Endothelial cell of umbilical vein (primary cell): ENCODE measurements around the gene ALG5. TPM values are rescaled to one million over a fixed set of nuclear protein-coding genes. Genes with fewer than 3 reads are reported as not detected.

Experiments used
- BruUV-seq: library from RNA; stranded (reverse); fragments of 400-500 nt; replicated peaks from 2 replicates; lab custom pipeline; 2021; lab: Mats Ljungman, UMichigan
- CTCF ChIA-PET: fragments of 300-600, 350-600 bp; sonication (Branson Sonifier 250); formaldehyde crosslinking; loops from one replicate; lab custom pipeline; 2021; ENCODE audit warnings: antibody characterized with exemption, inconsistent platforms; lab: Charles Lee
- POLR2A ChIA-PET: fragments of 300-600, 350-600 bp; sonication (Branson Sonifier 250); formaldehyde crosslinking; loops from one replicate; lab custom pipeline; 2021; ENCODE audit warnings: antibody characterized with exemption, inconsistent platforms; lab: Charles Lee
- DNase-seq: peaks from one replicate; pipeline ENCODE4 v3.0.0-alpha.2; 2011; ENCODE audit warnings: low read depth, low spot score
- FAIRE-seq: peaks from 2 replicates; lab custom pipeline; 2011; peaks lifted over from hg19 to GRCh38; lab: Jason Lieb, UNC
- H2AFZ ChIP-seq: 2 replicates; pipeline ENCODE4 v1.6.0; 2012; ENCODE audit warnings: low read depth, low read length, control low read depth, inconsistent platforms
- H3K27ac ChIP-seq: 2 replicates; pipeline ENCODE4 v1.5.1; 2011; ENCODE audit warnings: low read depth, mild to moderate bottlenecking, control low read depth, low read length, moderate library complexity; ENCODE audit not compliant: insufficient read depth
- H3K27me3 ChIP-seq, 2 experiments: 2 replicates each; pipeline versions ENCODE4 v1.6.0 to v1.6.1; 2011; ENCODE audit warnings: low read length in 2 of 2, mixed read lengths in 1 of 2; ENCODE audit not compliant: control insufficient read depth in 2 of 2, insufficient read depth in 2 of 2
- H3K36me3 ChIP-seq, 2 experiments: 2 replicates in 1 of 2; 3 replicates in 1 of 2; pipeline ENCODE4 v1.5.1; 2011; ENCODE audit warnings: low read length in 2 of 2, mild to moderate bottlenecking in 1 of 2, moderate library complexity in 1 of 2; ENCODE audit not compliant: control insufficient read depth in 2 of 2, insufficient read depth in 2 of 2; ENCODE audit errors: extremely low read depth in 1 of 2
- H3K4me1 ChIP-seq: 3 replicates; pipeline ENCODE4 v1.5.1; 2011; ENCODE audit warnings: mild to moderate bottlenecking, low read length; ENCODE audit not compliant: control insufficient read depth, insufficient read depth; ENCODE audit errors: extremely low read depth
- H3K4me2 ChIP-seq: 2 replicates; pipeline ENCODE4 v1.6.1; 2011; ENCODE audit warnings: low read length, control low read depth, mixed read lengths; ENCODE audit not compliant: insufficient read depth
- H3K4me3 ChIP-seq, 3 experiments: fragments of 200-600 bp in 1 of 3; sonication (generic), shearing (Covaris generic) in 1 of 3; replicated peaks in 1 of 3; 2 replicates each; pipeline ENCODE4 v1.5.1; 2011 to 2016; ENCODE audit warnings: control low read depth in 3 of 3, low read length in 3 of 3, mild to moderate bottlenecking in 2 of 3, inconsistent platforms in 1 of 3, low read depth in 1 of 3, moderate library complexity in 1 of 3; ENCODE audit not compliant: insufficient read depth in 1 of 3
- H3K79me2 ChIP-seq: 2 replicates; pipeline ENCODE4 v1.6.0; 2012; ENCODE audit warnings: low read length, inconsistent platforms; ENCODE audit not compliant: control insufficient read depth, insufficient read depth
- H3K9ac ChIP-seq: replicated peaks from 2 replicates; pipeline ENCODE3; 2011; ENCODE audit warnings: low read length, control low read depth; ENCODE audit not compliant: insufficient read depth; ENCODE audit errors: extremely low read depth
- H3K9me1 ChIP-seq: replicated peaks from 3 replicates; pipeline ENCODE4 v1.6.0; 2011; ENCODE audit warnings: mild to moderate bottlenecking, low read length; ENCODE audit not compliant: control insufficient read depth, insufficient read depth; ENCODE audit errors: extremely low read depth
- H3K9me3 ChIP-seq: replicated peaks from 2 replicates; pipeline ENCODE4 v1.5.1; 2012; ENCODE audit warnings: low read length, inconsistent platforms; ENCODE audit not compliant: control insufficient read depth, insufficient read depth
- H4K20me1 ChIP-seq: replicated peaks from 2 replicates; pipeline ENCODE3; 2011; ENCODE audit warnings: mild to moderate bottlenecking, low read length; ENCODE audit not compliant: control insufficient read depth, insufficient read depth; ENCODE audit errors: extremely low read depth
- EZH2 ChIP-seq: IDR thresholded peaks from 2 replicates; pipeline ENCODE4 v1.6.1; 2012; ENCODE audit warnings: borderline replicate concordance, low read depth, mild to moderate bottlenecking, moderate library complexity, low read length, inconsistent platforms; ENCODE audit not compliant: severe bottlenecking
- FOS ChIP-seq: IDR thresholded peaks from 2 replicates; pipeline ENCODE4 v1.6.1; 2011; ENCODE audit warnings: mild to moderate bottlenecking, low read length, moderate library complexity, borderline replicate concordance; ENCODE audit not compliant: insufficient read depth
- GATA2 ChIP-seq: IDR thresholded peaks from 2 replicates; pipeline ENCODE4 v1.7.0; 2011; ENCODE audit warnings: low read depth, mild to moderate bottlenecking, moderate library complexity, mixed read lengths, low read length; ENCODE audit not compliant: insufficient read length, insufficient read depth
- JUN ChIP-seq: IDR thresholded peaks from 2 replicates; pipeline ENCODE4 v1.6.1; 2011; ENCODE audit warnings: borderline replicate concordance, low read depth; ENCODE audit not compliant: insufficient read length, insufficient read depth
- MAX ChIP-seq: IDR thresholded peaks from 2 replicates; pipeline ENCODE4 v1.6.1; 2011; ENCODE audit not compliant: insufficient read depth, insufficient read length
- MYC ChIP-seq: IDR thresholded peaks from one replicate; pipeline ENCODE4 v1.6.1; 2011; ENCODE audit warnings: mild to moderate bottlenecking, low read depth, low read length
- POLR2A ChIP-seq: IDR thresholded peaks from 2 replicates; pipeline ENCODE4 v1.6.1; 2012; ENCODE audit warnings: low read depth, mild to moderate bottlenecking, control low read depth, low read length
- POLR2AphosphoS5 ChIP-seq: IDR thresholded peaks from 2 replicates; pipeline ENCODE4 v1.6.1; 2012; ENCODE audit warnings: low read depth, mild to moderate bottlenecking, control low read depth, low read length, moderate library complexity; ENCODE audit not compliant: insufficient read depth
- dilution Hi-C: fragments of 300-500 bp; cut with MboI; formaldehyde crosslinking; loops from one replicate; pipeline ENCODE4 v1.15.0; 2019; ENCODE audit warnings: low sequenced_read_pairs; ENCODE audit not compliant: extremely low pct_ligation_motif_present
- intact Hi-C: fragments of 100-400 bp; cut with micrococcal nuclease; formaldehyde crosslinking; loops from one replicate; pipeline ENCODE4 v1.10.0; 2022
- polyA plus RNA-seq, 4 experiments: library from polyadenylated mRNA; depleted of rRNA in 3 of 4; stranded (reverse) in 3 of 4; unstranded in 1 of 4; fragments of >200 nt; gene quantifications; 2 replicates each; pipeline versions ENCODE4 v1.2.1 to v1.2.3, GENCODE V29; 2011 to 2012; ENCODE audit warnings: missing spikeins in 1 of 4
- total RNA-seq: library from RNA; stranded (reverse); gene quantifications from 2 replicates; pipeline ENCODE4 v1.2.3, GENCODE V29; 2021
- TF ChIP-seq, protein P1 (sequence below), 2 donors: IDR thresholded peaks; 1 replicate in 1 of 2; 2 replicates in 1 of 2; pipeline ENCODE4 v1.5.1; 2011; ENCODE audit warnings: low read length in 2 of 2, mild to moderate bottlenecking in 2 of 2, moderate library complexity in 2 of 2, control low read depth in 1 of 2, inconsistent platforms in 1 of 2, low read depth in 1 of 2; ENCODE audit not compliant: insufficient read depth in 1 of 2; ENCODE audit errors: extremely low read depth in 1 of 2

The ALG5 gene
- total and polyA plus RNA-seq, 2 donors (not counting 3 experiments of a cell fraction or from before 2014, with no cell fraction given) = 24.4 to 29.3 TPM

DNA sequence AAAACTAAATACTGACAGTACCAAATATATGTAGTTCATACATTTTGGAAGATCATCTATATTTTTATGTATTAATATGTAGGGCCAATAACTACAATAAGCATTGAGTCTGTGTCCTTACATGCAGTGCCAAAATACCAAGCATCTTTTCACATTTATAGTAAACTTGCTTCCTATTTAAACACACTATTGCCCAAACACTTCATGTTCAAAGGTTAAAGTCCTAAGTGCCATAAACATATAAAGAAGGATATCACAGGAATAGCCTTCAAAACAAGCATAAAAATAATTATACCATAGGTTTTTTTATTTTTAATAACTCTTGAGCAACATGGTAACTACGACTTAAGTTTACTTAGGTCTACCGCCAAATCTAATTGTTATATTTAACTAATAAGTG lies 28.5 kb upstream of the ALG5 start:
- H3K4me2 ChIP-seq = peak overlapping the region; percentile 21
- H3K4me1 ChIP-seq = peaks cover 31% of the 10 kb centered on the region
- TF ChIP-seq MYC = no peak
- no peak for TF ChIP-seq GATA2
- TF ChIP-seq FOS = no peak
- TF ChIP-seq EZH2 = no peak
- TF ChIP-seq MAX = no peak
- no peak for TF ChIP-seq JUN
- TF ChIP-seq POLR2A = no peak
- TF ChIP-seq, protein P1, sequence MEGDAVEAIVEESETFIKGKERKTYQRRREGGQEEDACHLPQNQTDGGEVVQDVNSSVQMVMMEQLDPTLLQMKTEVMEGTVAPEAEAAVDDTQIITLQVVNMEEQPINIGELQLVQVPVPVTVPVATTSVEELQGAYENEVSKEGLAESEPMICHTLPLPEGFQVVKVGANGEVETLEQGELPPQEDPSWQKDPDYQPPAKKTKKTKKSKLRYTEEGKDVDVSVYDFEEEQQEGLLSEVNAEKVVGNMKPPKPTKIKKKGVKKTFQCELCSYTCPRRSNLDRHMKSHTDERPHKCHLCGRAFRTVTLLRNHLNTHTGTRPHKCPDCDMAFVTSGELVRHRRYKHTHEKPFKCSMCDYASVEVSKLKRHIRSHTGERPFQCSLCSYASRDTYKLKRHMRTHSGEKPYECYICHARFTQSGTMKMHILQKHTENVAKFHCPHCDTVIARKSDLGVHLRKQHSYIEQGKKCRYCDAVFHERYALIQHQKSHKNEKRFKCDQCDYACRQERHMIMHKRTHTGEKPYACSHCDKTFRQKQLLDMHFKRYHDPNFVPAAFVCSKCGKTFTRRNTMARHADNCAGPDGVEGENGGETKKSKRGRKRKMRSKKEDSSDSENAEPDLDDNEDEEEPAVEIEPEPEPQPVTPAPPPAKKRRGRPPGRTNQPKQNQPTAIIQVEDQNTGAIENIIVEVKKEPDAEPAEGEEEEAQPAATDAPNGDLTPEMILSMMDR (IDR thresholded peaks at IDR 0.05; ENCODE audit: extremely low read depth in 1 of 2, insufficient read depth in 1 of 2, low read depth in 1 of 2, low read length in 2 of 2) = no peak
- TF ChIP-seq POLR2AphosphoS5 = no peak
- DNase-seq = no peak
- no peaks in the 10 kb centered on the region for H3K79me2 ChIP-seq
- ChIA-PET POLR2A (no interaction called here), CTCF (interaction anchor here (1.3 to 3.1 kb wide), 3 partner anchors 10 to 17 kb away, joined by 4 to 10 read pairs (median 5); no protein-coding TSS in a partner anchor)
- BruUV-seq = no TSS peak
- no peaks in the 10 kb centered on the region for H3K27me3 ChIP-seq
- H4K20me1 ChIP-seq = no peaks in the 10 kb centered on the region
- no peak overlapping the region for H3K4me3 ChIP-seq
- intact Hi-C loops (loop anchor here (2.0 kb wide), 2 partner anchors 17 to 31 kb away; partner anchors contain the start of gene SUPT20H), dilution Hi-C loops (no loop called here)
- H3K9ac ChIP-seq = no peak overlapping the region
- H3K9me1 ChIP-seq = no peaks in the 10 kb centered on the region
- no peak for FAIRE-seq
- H3K27ac ChIP-seq = no peak overlapping the region
- no peak overlapping the region for H2AFZ ChIP-seq
- H3K36me3 ChIP-seq = peaks cover 11 to 26% of the 10 kb centered on the region in 2 experiments
- no peaks in the 10 kb centered on the region for H3K9me3 ChIP-seq
